Measurements from ENCODE around the gene ZNF473. TPM values are rescaled to one million over a fixed set of nuclear protein-coding genes. Genes with fewer than 3 reads are reported as not detected.

Gene ZNF473
- total and polyA plus RNA-seq, 2 experiments from 2014 or later = 3.3 to 18.9 TPM

- TF ChIP-seq, protein P1, sequence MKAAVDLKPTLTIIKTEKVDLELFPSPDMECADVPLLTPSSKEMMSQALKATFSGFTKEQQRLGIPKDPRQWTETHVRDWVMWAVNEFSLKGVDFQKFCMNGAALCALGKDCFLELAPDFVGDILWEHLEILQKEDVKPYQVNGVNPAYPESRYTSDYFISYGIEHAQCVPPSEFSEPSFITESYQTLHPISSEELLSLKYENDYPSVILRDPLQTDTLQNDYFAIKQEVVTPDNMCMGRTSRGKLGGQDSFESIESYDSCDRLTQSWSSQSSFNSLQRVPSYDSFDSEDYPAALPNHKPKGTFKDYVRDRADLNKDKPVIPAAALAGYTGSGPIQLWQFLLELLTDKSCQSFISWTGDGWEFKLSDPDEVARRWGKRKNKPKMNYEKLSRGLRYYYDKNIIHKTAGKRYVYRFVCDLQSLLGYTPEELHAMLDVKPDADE (IDR thresholded peaks at IDR 0.05) = no peak
- TF ChIP-seq POLR2AphosphoS5 (IDR thresholded peaks at IDR 0.05; ENCODE audit: low read depth) (no peak), ZNF114 (CRISPR knock-in tag; IDR thresholded peaks at IDR 0.05) (no peak), EZH2 (IDR thresholded peaks at IDR 0.05; ENCODE audit: low read depth, unreplicated experiment) (no peak), ZNF331 (CRISPR knock-in tag; IDR thresholded peaks at IDR 0.05; ENCODE audit: low read depth) (no peak)
- TF ChIP-seq, protein P2, sequence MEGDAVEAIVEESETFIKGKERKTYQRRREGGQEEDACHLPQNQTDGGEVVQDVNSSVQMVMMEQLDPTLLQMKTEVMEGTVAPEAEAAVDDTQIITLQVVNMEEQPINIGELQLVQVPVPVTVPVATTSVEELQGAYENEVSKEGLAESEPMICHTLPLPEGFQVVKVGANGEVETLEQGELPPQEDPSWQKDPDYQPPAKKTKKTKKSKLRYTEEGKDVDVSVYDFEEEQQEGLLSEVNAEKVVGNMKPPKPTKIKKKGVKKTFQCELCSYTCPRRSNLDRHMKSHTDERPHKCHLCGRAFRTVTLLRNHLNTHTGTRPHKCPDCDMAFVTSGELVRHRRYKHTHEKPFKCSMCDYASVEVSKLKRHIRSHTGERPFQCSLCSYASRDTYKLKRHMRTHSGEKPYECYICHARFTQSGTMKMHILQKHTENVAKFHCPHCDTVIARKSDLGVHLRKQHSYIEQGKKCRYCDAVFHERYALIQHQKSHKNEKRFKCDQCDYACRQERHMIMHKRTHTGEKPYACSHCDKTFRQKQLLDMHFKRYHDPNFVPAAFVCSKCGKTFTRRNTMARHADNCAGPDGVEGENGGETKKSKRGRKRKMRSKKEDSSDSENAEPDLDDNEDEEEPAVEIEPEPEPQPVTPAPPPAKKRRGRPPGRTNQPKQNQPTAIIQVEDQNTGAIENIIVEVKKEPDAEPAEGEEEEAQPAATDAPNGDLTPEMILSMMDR (conservative IDR thresholded peaks at IDR 0.05; ENCODE audit: low read depth in 2 of 2) = no peak
These were observed 49.3 kb upstream of the ZNF473 start (continued) for GRCh38 chr19:49976496-49976895.

DNA sequence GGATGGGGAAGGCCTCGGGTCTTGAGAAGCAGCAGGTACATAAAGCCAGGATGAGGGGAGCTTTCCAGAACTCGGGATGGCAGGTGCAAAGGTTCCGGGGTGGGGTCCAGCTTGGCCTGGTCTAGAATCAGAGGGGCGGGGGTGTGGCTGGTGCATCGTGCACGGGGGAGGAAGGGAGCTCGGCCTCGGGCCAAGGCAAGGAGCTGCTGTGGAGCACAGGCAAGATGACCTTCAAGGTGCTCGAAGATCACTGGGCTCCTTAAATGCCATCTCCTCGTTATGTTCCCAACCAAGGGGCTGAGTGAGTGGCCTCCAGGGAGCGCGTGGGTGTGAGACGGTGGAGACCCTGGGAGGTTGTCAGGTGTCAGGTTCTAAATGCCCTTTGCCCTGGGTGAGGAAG, 48.7 kb upstream of the ZNF473 start:
- Histone ChIP-seq H3F3A (replicated peaks; ENCODE audit: low read depth) (no peaks in the 10 kb centered on the region), H3K4me1 (ENCODE audit: insufficient read depth) (no peaks in the 10 kb centered on the region), H3K27ac (ENCODE audit: low read depth) (no peak overlapping the region), H2AFZ (no peak overlapping the region), H3K9me2 (ENCODE audit: insufficient read depth) (no peaks in the 10 kb centered on the region), H3K79me2 (replicated peaks; ENCODE audit: insufficient read depth) (no peaks in the 10 kb centered on the region), H4K20me1 (replicated peaks; ENCODE audit: insufficient read depth) (no peaks in the 10 kb centered on the region), H3K4me2 (no peak overlapping the region), H3K36me3 (ENCODE audit: insufficient read depth) (no peaks in the 10 kb centered on the region), H3K27me3 (ENCODE audit: insufficient read depth) (no peaks in the 10 kb centered on the region), H3K4me3 (no peak overlapping the region)
- Mint-ChIP-seq H3K27me3 (ENCODE audit: insufficient read depth, low read depth, poor library complexity) (peaks cover 8% of the 10 kb centered on the region), H3K27ac (no peak overlapping the region), H3K4me3 (no peak overlapping the region), H3K4me1 (no peaks in the 10 kb centered on the region), H3K9me3 (no peaks in the 10 kb centered on the region; the same call in 2 of the 3 replicates), H3K36me3 (ENCODE audit: low read depth) (no peaks in the 10 kb centered on the region; the same call in 1 of the 3 replicates)
- no peak for ATAC-seq
- no peak for DNase-seq (ENCODE audit: low spot score)
- no peak for TF ChIP-seq POLR2AphosphoS5 (IDR thresholded peaks at IDR 0.05; ENCODE audit: low read depth)
- no peak for TF ChIP-seq CREB1 (CRISPR knock-in tag; IDR thresholded peaks at IDR 0.05; ENCODE audit: low read depth)
- TF ChIP-seq EZH2phosphoT487 (IDR thresholded peaks at IDR 0.05; ENCODE audit: unreplicated experiment) = no peak
- TF ChIP-seq ZNF331 (CRISPR knock-in tag; IDR thresholded peaks at IDR 0.05; ENCODE audit: low read depth) = no peak
- no peak for TF ChIP-seq EZH2 (IDR thresholded peaks at IDR 0.05; ENCODE audit: low read depth, unreplicated experiment)
- TF ChIP-seq, protein P1 (IDR thresholded peaks at IDR 0.05) = no peak
- TF ChIP-seq REST (IDR thresholded peaks at IDR 0.05; ENCODE audit: unreplicated experiment) = no peak
- TF ChIP-seq, protein P2 (conservative IDR thresholded peaks at IDR 0.05; ENCODE audit: low read depth in 2 of 2) = no peak
- no peak for TF ChIP-seq STAT1 (IDR thresholded peaks at IDR 0.05; ENCODE audit: unreplicated experiment)
- TF ChIP-seq NANOG (IDR thresholded peaks at IDR 0.05; ENCODE audit: borderline replicate concordance) = no peak
- no peak for TF ChIP-seq JUNB (IDR thresholded peaks at IDR 0.05; ENCODE audit: unreplicated experiment)
- no peak for TF ChIP-seq ZNF114 (CRISPR knock-in tag; IDR thresholded peaks at IDR 0.05)
